Naive thymus-derived CD4-positive, alpha-beta T cell (primary cell): ENCODE measurements around the gene KCNJ1. TPM values are rescaled to one million over a fixed set of nuclear protein-coding genes. Genes with fewer than 3 reads are reported as not detected.
A peak's percentile ranks its signal among the peaks of the same experiment; 100 is the strongest.

ENCODE experiments used
- ATAC-seq: fragments of 150-1000 bp; cut with Tn5 transposase; 2 replicates; pipeline ENCODE4 v1.10.0; 2021; ENCODE audit warnings: mild to moderate bottlenecking, moderate library complexity
- CTCF ChIA-PET: fragments of 350-600 bp; sonication (Branson Sonifier 250); formaldehyde crosslinking; loops from one replicate; lab custom pipeline; 2021; ENCODE audit warnings: antibody characterized with exemption; lab: Charles Lee
- POLR2A ChIA-PET: fragments of 350-600 bp; sonication (Branson Sonifier 250); formaldehyde crosslinking; loops from one replicate; lab custom pipeline; 2021; ENCODE audit warnings: antibody characterized with exemption, inconsistent platforms; lab: Charles Lee
- DNase-seq, 9 donors: peaks; one replicate each; pipeline versions ENCODE4 v3.0.0 to v3.0.0-alpha.2; 2020 to 2022; ENCODE audit warnings: mixed read lengths in 1 of 9
- H3K27ac ChIP-seq: one replicate; pipeline ENCODE4 v1.7.0; 2013; ENCODE audit warnings: mild to moderate bottlenecking, low read depth, low read length, moderate library complexity
- H3K27me3 ChIP-seq, 2 donors: one replicate each; pipeline ENCODE4 v1.7.0; 2013; ENCODE audit warnings: low read length in 2 of 2, mild to moderate bottlenecking in 2 of 2, moderate library complexity in 2 of 2; ENCODE audit not compliant: control insufficient read depth in 2 of 2, insufficient read depth in 2 of 2
- H3K36me3 ChIP-seq, 3 experiments: 1 replicate in 2 of 3; 2 replicates in 1 of 3; pipeline ENCODE4 v1.7.0; 2013; ENCODE audit warnings: low read length in 3 of 3, mild to moderate bottlenecking in 3 of 3, moderate library complexity in 1 of 3; ENCODE audit not compliant: insufficient read depth in 3 of 3, control insufficient read depth in 2 of 3
- H3K4me1 ChIP-seq, 2 donors: one replicate each; pipeline ENCODE4 v1.7.0; 2013; ENCODE audit warnings: low read length in 2 of 2, mild to moderate bottlenecking in 2 of 2, moderate library complexity in 1 of 2; ENCODE audit not compliant: control insufficient read depth in 2 of 2, insufficient read depth in 2 of 2
- H3K4me3 ChIP-seq: 2 replicates; pipeline ENCODE4 v1.7.0; 2013; ENCODE audit warnings: mild to moderate bottlenecking, low read length
- H3K9me3 ChIP-seq, 3 experiments: 1 replicate in 2 of 3; 2 replicates in 1 of 3; pipeline ENCODE4 v1.7.0; 2013; ENCODE audit warnings: low read length in 3 of 3; ENCODE audit not compliant: control insufficient read depth in 2 of 3
- H3K27ac Mint-ChIP-seq, 9 donors: one replicate each; pipeline ENCODE4 v1.8.0; 2020 to 2022; ENCODE audit warnings: mixed read lengths in 9 of 9, mild to moderate bottlenecking in 8 of 9, moderate library complexity in 5 of 9, inconsistent platforms in 2 of 9
- H3K27me3 Mint-ChIP-seq, 5 donors: one replicate each; pipeline ENCODE4 v1.8.0; 2021 to 2022; ENCODE audit warnings: mixed read lengths in 5 of 5, mild to moderate bottlenecking in 1 of 5
- H3K36me3 Mint-ChIP-seq, 5 donors: one replicate each; pipeline ENCODE4 v1.8.0; 2020 to 2022; ENCODE audit warnings: mixed read lengths in 5 of 5, mild to moderate bottlenecking in 3 of 5, inconsistent platforms in 1 of 5
- H3K4me1 Mint-ChIP-seq, 7 donors: one replicate each; pipeline ENCODE4 v1.8.0; 2020 to 2022; ENCODE audit warnings: mixed read lengths in 7 of 7, mild to moderate bottlenecking in 3 of 7, inconsistent platforms in 1 of 7
- H3K4me3 Mint-ChIP-seq, 10 donors: one replicate each; pipeline ENCODE4 v1.8.0; 2020 to 2022; ENCODE audit warnings: mild to moderate bottlenecking in 10 of 10, mixed read lengths in 10 of 10, moderate library complexity in 6 of 10, inconsistent platforms in 2 of 10
- H3K9me3 Mint-ChIP-seq, 11 donors: one replicate each; pipeline ENCODE4 v1.8.0; 2020 to 2022; ENCODE audit warnings: mixed read lengths in 11 of 11, mild to moderate bottlenecking in 4 of 11, inconsistent platforms in 1 of 11, moderate library complexity in 1 of 11
- intact Hi-C, 2 donors: fragments of 100-400 bp; cut with micrococcal nuclease; formaldehyde crosslinking; loops; one replicate each; pipeline ENCODE4 v1.15.1; 2023
- polyA plus RNA-seq, 2 donors: library from polyadenylated mRNA; unstranded; fragments of 300-500 nt; fragmentation: Illumina TruSeq; gene quantifications; one replicate each; pipeline ENCODE4 v1.2.3, GENCODE V29; 2021
- total RNA-seq, 6 experiments: library from RNA in 5 of 6; stranded (reverse) in 5 of 6; gene quantifications; 1 replicate in 5 of 6; 2 replicates in 1 of 6; pipeline ENCODE4 v1.2.3 and lab custom pipeline; 2021 to 2026

KCNJ1 gene
- total and polyA plus RNA-seq, 7 experiments from 2014 or later: 0.12 to 0.22 TPM; not detected in 5

DNA sequence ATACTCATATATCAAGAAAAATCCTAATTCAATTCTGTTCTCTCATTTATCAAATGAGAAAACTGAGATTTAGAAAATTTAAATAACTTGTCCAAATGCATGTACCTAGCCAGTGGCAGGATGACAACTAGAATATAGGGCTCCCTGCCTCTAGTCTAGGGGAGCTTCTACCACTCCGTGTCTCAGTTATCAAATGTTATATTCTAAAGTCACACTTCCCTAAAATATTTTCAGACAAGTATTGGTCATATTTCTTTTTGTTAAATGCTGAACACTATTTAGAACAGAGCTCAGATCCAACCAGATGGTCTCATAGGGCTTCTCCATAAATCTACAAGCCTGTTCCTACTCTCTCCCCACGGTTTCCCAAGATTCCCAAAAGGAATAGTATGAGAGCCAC lies 26.3 kb downstream of the KCNJ1 start:
- peaks cover 0 to 28% (median 0%) of the 10 kb centered on the region in 5 donors for H3K36me3 Mint-ChIP-seq
- no peak overlapping the region for H3K4me3 Mint-ChIP-seq
- Histone ChIP-seq H3K27ac (no peak overlapping the region), H3K36me3 (no peaks in the 10 kb centered on the region), H3K27me3 (no peaks in the 10 kb centered on the region), H3K4me1 (peaks cover 37 to 51% of the 10 kb centered on the region in 2 donors), H3K9me3 (no peaks in the 10 kb centered on the region), H3K4me3 (no peak overlapping the region)
- ATAC-seq (no peak), DNase-seq (no peak)
- H3K27ac Mint-ChIP-seq: no peak overlapping the region
- ChIA-PET POLR2A (interaction anchor here (1.3 kb wide), 1 partner anchor 13 kb away, joined by 4 read pairs; no protein-coding TSS in a partner anchor), CTCF (interaction anchor here (2.4 kb wide), 1 partner anchor 10 kb away, joined by 14 read pairs; no protein-coding TSS in a partner anchor)
- H3K27me3 Mint-ChIP-seq: peaks cover 0 to 6% (median 0%) of the 10 kb centered on the region in 5 donors
- intact Hi-C loops: no loop called here
- H3K9me3 Mint-ChIP-seq: peaks cover 0 to 14% (median 0%) of the 10 kb centered on the region in 11 donors
- peaks cover 26 to 88% (median 78%) of the 10 kb centered on the region in 7 donors for H3K4me1 Mint-ChIP-seq

DNA sequence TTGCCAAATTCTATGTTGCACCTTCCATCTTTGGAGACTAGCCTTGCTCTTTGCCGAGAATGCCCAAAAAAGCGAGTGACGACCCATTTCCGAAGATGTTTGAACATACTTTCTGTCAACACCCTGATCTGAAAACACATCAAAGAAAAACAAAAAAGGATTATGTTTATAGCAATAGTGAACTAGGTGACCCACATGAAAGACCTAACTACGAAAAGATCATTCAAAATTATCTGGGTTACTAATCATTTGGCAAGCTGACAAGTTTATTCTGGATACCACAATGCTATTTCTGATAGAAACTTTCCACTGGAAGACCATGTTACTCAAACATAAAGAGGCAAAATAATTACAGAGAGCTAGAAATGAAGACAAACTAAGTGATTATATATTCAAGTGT lies 27.0 kb downstream of the KCNJ1 start:
- peak; percentile 68 for ATAC-seq
- Mint-ChIP-seq H3K4me3 (peak overlapping the region in 7 of 10 donors; percentile 5 to 61 (median 32)), H3K27me3 (peaks cover 0 to 6% (median 0%) of the 10 kb centered on the region in 5 donors), H3K36me3 (peaks cover 0 to 28% (median 0%) of the 10 kb centered on the region in 5 donors), H3K9me3 (peaks cover 0 to 14% (median 0%) of the 10 kb centered on the region in 11 donors), H3K27ac (peak overlapping the region in 7 of 9 donors; percentile 11 to 60 (median 32)), H3K4me1 (peaks cover 20 to 81% (median 71%) of the 10 kb centered on the region in 7 donors)
- POLR2A ChIA-PET: interaction anchor here (0.7 kb wide), 1 partner anchor 710 kb away, joined by 3 read pairs; no protein-coding TSS in a partner anchor
- DNase-seq: peak in 6 of 9 donors; percentile 30 to 75 (median 50)
- Histone ChIP-seq H3K27me3 (no peaks in the 10 kb centered on the region), H3K4me1 (peaks cover 30 to 45% of the 10 kb centered on the region in 2 donors), H3K27ac (no peak overlapping the region), H3K36me3 (no peaks in the 10 kb centered on the region), H3K4me3 (no peak overlapping the region), H3K9me3 (no peaks in the 10 kb centered on the region)
- CTCF ChIA-PET: interaction anchor here (2.4 kb wide), 1 partner anchor 9 kb away, joined by 14 read pairs; no protein-coding TSS in a partner anchor
- intact Hi-C loops: no loop called here

DNA sequence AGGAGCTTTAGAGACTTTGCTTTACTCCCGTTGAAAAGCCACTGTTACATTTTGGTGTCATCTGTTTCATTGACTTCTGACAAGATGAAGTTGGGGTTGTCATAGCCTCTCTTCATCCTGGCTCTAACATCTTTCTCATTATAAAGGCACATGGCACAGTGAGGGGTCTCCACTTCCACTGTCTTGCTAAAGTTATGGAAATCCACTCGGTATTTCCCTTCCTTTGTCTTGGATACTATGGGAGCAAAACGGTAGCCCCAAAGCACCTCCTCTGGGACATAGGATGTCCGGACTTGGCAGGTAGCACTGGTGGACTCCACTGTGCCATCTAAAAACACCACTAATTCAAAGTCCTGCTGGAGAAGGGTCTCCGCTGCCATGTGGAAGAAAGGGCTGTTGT lies 28.0 kb downstream of the KCNJ1 start:
- ChIA-PET CTCF (interaction anchor here (0.7 to 2.4 kb wide), 2 partner anchors 8 to 682 kb away, joined by 4 to 14 read pairs; no protein-coding TSS in a partner anchor), POLR2A (no interaction called here)
- no peak overlapping the region for H3K27ac ChIP-seq
- no peak overlapping the region for H3K27ac Mint-ChIP-seq
- no peaks in the 10 kb centered on the region for H3K27me3 ChIP-seq
- H3K4me1 Mint-ChIP-seq: peaks cover 20 to 71% (median 61%) of the 10 kb centered on the region in 7 donors
- no peaks in the 10 kb centered on the region for H3K36me3 ChIP-seq
- H3K4me3 ChIP-seq: no peak overlapping the region
- H3K27me3 Mint-ChIP-seq: peaks cover 0 to 6% (median 0%) of the 10 kb centered on the region in 5 donors
- peaks cover 0 to 23% (median 0%) of the 10 kb centered on the region in 5 donors for H3K36me3 Mint-ChIP-seq
- DNase-seq (no peak), ATAC-seq (no peak)
- H3K9me3 Mint-ChIP-seq: peaks cover 0 to 14% (median 0%) of the 10 kb centered on the region in 11 donors
- peaks cover 26 to 35% of the 10 kb centered on the region in 2 donors for H3K4me1 ChIP-seq
- no peaks in the 10 kb centered on the region for H3K9me3 ChIP-seq
- no peak overlapping the region for H3K4me3 Mint-ChIP-seq
- intact Hi-C loops: no loop called here

DNA sequence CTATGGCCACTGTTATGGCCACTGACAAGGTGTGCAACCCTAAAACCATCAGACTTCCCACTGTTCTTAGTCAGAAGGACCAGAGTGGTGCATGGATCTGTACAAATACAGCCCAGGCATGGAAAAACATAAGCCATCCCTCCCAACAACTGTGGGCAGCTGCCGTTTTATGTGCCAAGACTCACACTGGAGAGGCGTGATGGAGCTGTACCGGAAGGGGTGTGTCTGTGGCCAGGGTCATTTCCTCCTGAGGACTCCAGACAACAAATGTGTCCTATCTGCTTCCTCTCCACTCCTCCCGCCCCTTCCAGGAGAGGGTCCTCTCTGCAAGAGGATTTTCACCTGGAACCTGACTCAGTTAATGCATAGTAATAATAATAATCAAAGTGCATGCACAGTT lies 29.5 kb downstream of the KCNJ1 start:
- ATAC-seq: peak; percentile 57
- Histone ChIP-seq H3K9me3 (no peaks in the 10 kb centered on the region), H3K4me1 (peaks cover 26 to 28% of the 10 kb centered on the region in 2 donors), H3K36me3 (no peaks in the 10 kb centered on the region), H3K27ac (no peak overlapping the region), H3K4me3 (no peak overlapping the region), H3K27me3 (no peaks in the 10 kb centered on the region)
- peaks cover 0 to 11% (median 0%) of the 10 kb centered on the region in 11 donors for H3K9me3 Mint-ChIP-seq
- H3K4me1 Mint-ChIP-seq: peaks cover 20 to 61% (median 51%) of the 10 kb centered on the region in 7 donors
- CTCF ChIA-PET: interaction anchor here (0.6 to 0.9 kb wide), 2 partner anchors 10 to 21 kb away, joined by 3 read pairs; no protein-coding TSS in a partner anchor
- POLR2A ChIA-PET: interaction anchor here (0.6 kb wide), 1 partner anchor 672 kb away, joined by 3 read pairs; no protein-coding TSS in a partner anchor
- no peak for DNase-seq
- H3K4me3 Mint-ChIP-seq: peak overlapping the region in 1 of 10 donors; percentile 34
- intact Hi-C loops: no loop called here
- H3K27me3 Mint-ChIP-seq: peaks cover 0 to 9% (median 0%) of the 10 kb centered on the region in 5 donors
- H3K36me3 Mint-ChIP-seq: peaks cover 0 to 22% (median 0%) of the 10 kb centered on the region in 5 donors
- no peak overlapping the region for H3K27ac Mint-ChIP-seq

DNA sequence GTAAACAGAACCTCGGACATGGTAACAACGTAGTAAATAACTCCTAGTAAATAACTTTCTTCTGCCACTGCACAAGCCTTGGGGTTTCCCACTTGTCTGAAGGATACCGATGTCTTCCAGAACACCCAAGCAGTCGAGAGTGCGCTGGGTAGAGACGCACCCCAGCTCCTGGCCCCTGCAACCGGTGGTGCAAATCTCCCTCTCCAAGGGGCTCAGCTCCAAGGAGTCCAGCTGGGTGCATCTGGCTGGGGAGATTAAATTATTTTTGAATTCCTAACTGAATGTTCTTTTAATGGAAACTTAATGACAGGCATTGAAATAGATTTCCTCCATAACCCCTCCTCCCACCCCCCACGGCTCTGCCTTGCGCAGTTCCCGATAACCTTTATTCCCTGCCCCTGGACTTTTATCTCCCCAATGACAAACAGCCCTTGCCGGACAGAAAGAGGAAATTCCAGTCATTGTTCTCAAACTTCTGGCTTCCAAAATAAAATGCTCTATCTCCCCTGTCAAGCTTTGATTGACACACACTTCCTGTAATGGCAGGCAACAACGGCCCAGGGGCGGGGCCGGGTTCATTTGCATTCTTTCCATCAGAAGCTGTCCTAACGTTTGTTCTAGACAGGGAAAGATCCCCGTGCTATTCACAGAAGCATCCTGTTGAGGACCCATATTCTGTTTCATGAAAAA lies 31.2 kb downstream of the KCNJ1 start:
- Mint-ChIP-seq H3K4me3 (no peak overlapping the region), H3K36me3 (peaks cover 0 to 22% (median 0%) of the 10 kb centered on the region in 5 donors), H3K27me3 (peaks cover 0 to 10% (median 0%) of the 10 kb centered on the region in 5 donors), H3K9me3 (peaks cover 0 to 11% (median 0%) of the 10 kb centered on the region in 11 donors), H3K27ac (no peak overlapping the region), H3K4me1 (peaks cover 19 to 53% (median 49%) of the 10 kb centered on the region in 7 donors)
- H3K9me3 ChIP-seq: no peaks in the 10 kb centered on the region
- DNase-seq (no peak), ATAC-seq (no peak)
- H3K4me3 ChIP-seq: no peak overlapping the region
- CTCF ChIA-PET: interaction anchor here (0.6 to 2.0 kb wide), 2 partner anchors 664 to 702 kb away, joined by 3 to 4 read pairs; no protein-coding TSS in a partner anchor
- no peaks in the 10 kb centered on the region for H3K36me3 ChIP-seq
- intact Hi-C loops: no loop called here
- H3K27me3 ChIP-seq: no peaks in the 10 kb centered on the region
- POLR2A ChIA-PET: no interaction called here
- H3K27ac ChIP-seq: no peak overlapping the region
- H3K4me1 ChIP-seq: peaks cover 20 to 25% of the 10 kb centered on the region in 2 donors

DNA sequence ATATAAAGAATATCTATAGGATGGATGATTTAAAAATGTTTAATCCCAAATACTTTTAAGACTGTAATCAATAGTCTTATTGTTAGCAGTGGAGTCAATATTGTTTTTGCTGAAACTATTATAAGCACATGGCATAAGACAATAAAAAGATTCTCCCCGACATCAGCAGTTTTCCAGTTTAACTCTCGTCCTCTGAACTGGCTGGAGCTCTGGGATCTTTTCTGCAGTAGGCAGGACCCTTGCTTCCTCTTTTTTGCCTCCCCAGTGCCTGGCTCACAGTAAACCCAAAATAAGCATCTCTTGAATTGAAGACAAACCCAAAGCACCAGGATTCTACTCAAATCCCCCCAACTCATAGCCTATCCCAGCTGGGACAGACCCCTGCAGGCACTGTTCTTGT lies 32.9 kb downstream of the KCNJ1 start:
- intact Hi-C loops: loop anchor here (5.0 kb wide), 3 partner anchors 307 to 327 kb away; no protein-coding TSS in a partner anchor
- H3K9me3 ChIP-seq: no peaks in the 10 kb centered on the region
- H3K36me3 ChIP-seq: no peaks in the 10 kb centered on the region
- POLR2A ChIA-PET: interaction anchor here (0.9 kb wide), 1 partner anchor 12 kb away, joined by 3 read pairs; no protein-coding TSS in a partner anchor
- H3K27me3 ChIP-seq: no peaks in the 10 kb centered on the region
- H3K27ac Mint-ChIP-seq: peak overlapping the region in 1 of 9 donors; percentile 43
- H3K4me3 Mint-ChIP-seq: no peak overlapping the region
- CTCF ChIA-PET: interaction anchor here (2.0 to 5.8 kb wide), 2 partner anchors 11 to 662 kb away, joined by 4 to 37 read pairs; no protein-coding TSS in a partner anchor
- H3K9me3 Mint-ChIP-seq: peaks cover 0 to 4% (median 0%) of the 10 kb centered on the region in 11 donors
- H3K27me3 Mint-ChIP-seq: peaks cover 0 to 4% (median 0%) of the 10 kb centered on the region in 5 donors
- H3K27ac ChIP-seq: no peak overlapping the region
- H3K4me1 Mint-ChIP-seq: peaks cover 24 to 58% (median 45%) of the 10 kb centered on the region in 7 donors
- peaks cover 18 to 25% of the 10 kb centered on the region in 2 donors for H3K4me1 ChIP-seq
- no peak overlapping the region for H3K4me3 ChIP-seq
- DNase-seq (no peak), ATAC-seq (no peak)
- peaks cover 0 to 15% (median 0%) of the 10 kb centered on the region in 5 donors for H3K36me3 Mint-ChIP-seq
